ENCODE results near the gene SEC11A.
"Not testable (repeated sequence)": the region's sequence is repeated elsewhere in the genome, so short reads cannot be mapped to it uniquely, and the experiment has no call there.

SEC11A gene

GRCh38 chr15:84716036-84716732 lies at the start of gene SEC11A:
TSS of gene SEC11A (minus strand) at chr15:84716139. CDS start at chr15:84716075, 64 bp downstream.
- peaks cover 11% of the 10 kb centered on the region for H3K4me1 ChIP-seq (ENCODE audit: control insufficient read depth, insufficient read depth, low read length)
- H3K36me3 ChIP-seq (ENCODE audit: control insufficient read depth, insufficient read depth, low read length): peaks cover 13% of the 10 kb centered on the region; the same call in 1 of the 2 replicates
- peak within 1 kb of the TSS; percentile 85 for H3K4me3 ChIP-seq (ENCODE audit: low read depth, low read length)
- H3K9me3 ChIP-seq (ENCODE audit: control insufficient read depth, insufficient read depth, low read depth, low read length): no peaks in the 10 kb centered on the region
- H3K27me3 ChIP-seq (ENCODE audit: control insufficient read depth, insufficient read depth, low read length): no peaks in the 10 kb centered on the region
- H3K9ac ChIP-seq (ENCODE audit: low read length): peak within 1 kb of the TSS; percentile 93
- H3K27ac ChIP-seq (ENCODE audit: low read depth, low read length): peak within 1 kb of the TSS; percentile 63; the same call in 1 of the 2 replicates

GRCh38 chr15:84765675-84766074 lies 49.7 kb upstream of the SEC11A start:
- H3K9me3 ChIP-seq (ENCODE audit: control insufficient read depth, insufficient read depth, low read depth, low read length): no peaks in the 10 kb centered on the region
- no peak overlapping the region for H3K9ac ChIP-seq (ENCODE audit: low read length)
- no peak overlapping the region for H3K27ac ChIP-seq (ENCODE audit: low read depth, low read length)
- H3K4me3 ChIP-seq (ENCODE audit: low read depth, low read length): no peak overlapping the region
- H3K36me3 ChIP-seq (ENCODE audit: control insufficient read depth, insufficient read depth, low read length): peaks cover 39% of the 10 kb centered on the region
- H3K4me1 ChIP-seq (ENCODE audit: control insufficient read depth, insufficient read depth, low read length): no peaks in the 10 kb centered on the region
- H3K27me3 ChIP-seq (ENCODE audit: control insufficient read depth, insufficient read depth, low read length): no peaks in the 10 kb centered on the region

- Histone ChIP-seq H3K4me3 (ENCODE audit: low read depth, low read length) (no peak overlapping the region), H3K36me3 (ENCODE audit: control insufficient read depth, insufficient read depth, low read length) (peaks cover 34% of the 10 kb centered on the region), H3K27me3 (ENCODE audit: control insufficient read depth, insufficient read depth, low read length) (no peaks in the 10 kb centered on the region), H3K9ac (ENCODE audit: low read length) (no peak overlapping the region), H3K9me3 (ENCODE audit: control insufficient read depth, insufficient read depth, low read depth, low read length) (no peaks in the 10 kb centered on the region), H3K27ac (ENCODE audit: low read depth, low read length) (no peak overlapping the region), H3K4me1 (ENCODE audit: control insufficient read depth, insufficient read depth, low read length) (no peaks in the 10 kb centered on the region)
Observed at GRCh38 chr15:84764989-84765388, 49.0 kb upstream of the SEC11A start.

GRCh38 chr15:84764585-84764984 lies 48.6 kb upstream of the SEC11A start:
- H3K27me3 ChIP-seq (ENCODE audit: control insufficient read depth, insufficient read depth, low read length): no peaks in the 10 kb centered on the region
- H3K4me1 ChIP-seq (ENCODE audit: control insufficient read depth, insufficient read depth, low read length): no peaks in the 10 kb centered on the region
- H3K27ac ChIP-seq (ENCODE audit: low read depth, low read length): no peak overlapping the region
- H3K9me3 ChIP-seq (ENCODE audit: control insufficient read depth, insufficient read depth, low read depth, low read length): no peaks in the 10 kb centered on the region
- peaks cover 34% of the 10 kb centered on the region for H3K36me3 ChIP-seq (ENCODE audit: control insufficient read depth, insufficient read depth, low read length)
- no peak overlapping the region for H3K4me3 ChIP-seq (ENCODE audit: low read depth, low read length)
- H3K9ac ChIP-seq (ENCODE audit: low read length): no peak overlapping the region

GRCh38 chr15:84762840-84763572 lies 47.1 kb upstream of the SEC11A start:
- Histone ChIP-seq H3K36me3 (ENCODE audit: control insufficient read depth, insufficient read depth, low read length) (peaks cover 21% of the 10 kb centered on the region), H3K27ac (ENCODE audit: low read depth, low read length) (no peak overlapping the region), H3K9me3 (ENCODE audit: control insufficient read depth, insufficient read depth, low read depth, low read length) (no peaks in the 10 kb centered on the region), H3K27me3 (ENCODE audit: control insufficient read depth, insufficient read depth, low read length) (no peaks in the 10 kb centered on the region), H3K9ac (ENCODE audit: low read length) (no peak overlapping the region), H3K4me1 (ENCODE audit: control insufficient read depth, insufficient read depth, low read length) (no peaks in the 10 kb centered on the region), H3K4me3 (ENCODE audit: low read depth, low read length) (no peak overlapping the region)

- no peaks in the 10 kb centered on the region for H3K4me1 ChIP-seq (ENCODE audit: control insufficient read depth, insufficient read depth, low read length)
- no peaks in the 10 kb centered on the region for H3K27me3 ChIP-seq (ENCODE audit: control insufficient read depth, insufficient read depth, low read length)
- H3K27ac ChIP-seq (ENCODE audit: low read depth, low read length): no peak overlapping the region
- H3K9me3 ChIP-seq (ENCODE audit: control insufficient read depth, insufficient read depth, low read depth, low read length): no peaks in the 10 kb centered on the region
- H3K36me3 ChIP-seq (ENCODE audit: control insufficient read depth, insufficient read depth, low read length): peaks cover 15% of the 10 kb centered on the region
- H3K9ac ChIP-seq (ENCODE audit: low read length): no peak overlapping the region
- no peak overlapping the region for H3K4me3 ChIP-seq (ENCODE audit: low read depth, low read length)
Observed at GRCh38 chr15:84761607-84762131, 45.7 kb upstream of the SEC11A start.

- Histone ChIP-seq H3K27me3 (ENCODE audit: control insufficient read depth, insufficient read depth, low read length) (no peaks in the 10 kb centered on the region), H3K9ac (ENCODE audit: low read length) (no peak overlapping the region), H3K9me3 (ENCODE audit: control insufficient read depth, insufficient read depth, low read depth, low read length) (no peaks in the 10 kb centered on the region), H3K4me3 (ENCODE audit: low read depth, low read length) (no peak overlapping the region), H3K27ac (ENCODE audit: low read depth, low read length) (no peak overlapping the region), H3K36me3 (ENCODE audit: control insufficient read depth, insufficient read depth, low read length) (0 out of 2 replicates have a peak, but pooled peaks cover 4% of the 10 kb centered on the region), H3K4me1 (ENCODE audit: control insufficient read depth, insufficient read depth, low read length) (no peaks in the 10 kb centered on the region; the same call in 1 of the 2 replicates)
Observed at GRCh38 chr15:84760219-84760618, 44.3 kb upstream of the SEC11A start.

- Histone ChIP-seq H3K27me3 (ENCODE audit: control insufficient read depth, insufficient read depth, low read length) (no peaks in the 10 kb centered on the region), H3K9ac (ENCODE audit: low read length) (no peak overlapping the region), H3K9me3 (ENCODE audit: control insufficient read depth, insufficient read depth, low read depth, low read length) (no peaks in the 10 kb centered on the region), H3K4me3 (ENCODE audit: low read depth, low read length) (no peak overlapping the region), H3K4me1 (ENCODE audit: control insufficient read depth, insufficient read depth, low read length) (no peaks in the 10 kb centered on the region; the same call in 1 of the 2 replicates), H3K27ac (ENCODE audit: low read depth, low read length) (no peak overlapping the region), H3K36me3 (ENCODE audit: control insufficient read depth, insufficient read depth, low read length) (no peaks in the 10 kb centered on the region)
Observed at GRCh38 chr15:84759018-84759417, 43.1 kb upstream of the SEC11A start.

- no peaks in the 10 kb centered on the region for H3K27me3 ChIP-seq (ENCODE audit: control insufficient read depth, insufficient read depth, low read length)
- no peaks in the 10 kb centered on the region for H3K9me3 ChIP-seq (ENCODE audit: control insufficient read depth, insufficient read depth, low read depth, low read length)
- H3K36me3 ChIP-seq (ENCODE audit: control insufficient read depth, insufficient read depth, low read length): no peaks in the 10 kb centered on the region
- no peak overlapping the region for H3K9ac ChIP-seq (ENCODE audit: low read length)
- peaks cover 7% of the 10 kb centered on the region for H3K4me1 ChIP-seq (ENCODE audit: control insufficient read depth, insufficient read depth, low read length)
- H3K27ac ChIP-seq (ENCODE audit: low read depth, low read length): no peak overlapping the region
- no peak overlapping the region for H3K4me3 ChIP-seq (ENCODE audit: low read depth, low read length)
Observed at GRCh38 chr15:84755736-84756527, 40.0 kb upstream of the SEC11A start.

- peaks cover 13% of the 10 kb centered on the region for H3K4me1 ChIP-seq (ENCODE audit: control insufficient read depth, insufficient read depth, low read length)
- H3K4me3 ChIP-seq (ENCODE audit: low read depth, low read length); H3K27me3 ChIP-seq (ENCODE audit: control insufficient read depth, insufficient read depth, low read length); H3K9me3 ChIP-seq (ENCODE audit: control insufficient read depth, insufficient read depth, low read depth, low read length); H3K36me3 ChIP-seq (ENCODE audit: control insufficient read depth, insufficient read depth, low read length); H3K9ac ChIP-seq (ENCODE audit: low read length); H3K27ac ChIP-seq (ENCODE audit: low read depth, low read length): not testable (repeated sequence)
Observed at GRCh38 chr15:84754889-84755288, 39.0 kb upstream of the SEC11A start.

All from HUES6 (cell line).